UCSD-AML1 (cell line): ENCODE results near the gene FOSL1.
"Not testable (repeated sequence)": the region's sequence is repeated elsewhere in the genome, so short reads cannot be mapped to it uniquely, and the experiment has no call there.

Experiments
- DNase-seq: peaks from one replicate; lab custom pipeline; 2025; ENCODE audit not compliant: unreplicated experiment; lab: John Stamatoyannopoulos, UW

FOSL1 gene

GRCh38 chr11:65853246-65853979, 46.8 kb downstream of the FOSL1 start:
- DNase-seq: no peak

DNA sequence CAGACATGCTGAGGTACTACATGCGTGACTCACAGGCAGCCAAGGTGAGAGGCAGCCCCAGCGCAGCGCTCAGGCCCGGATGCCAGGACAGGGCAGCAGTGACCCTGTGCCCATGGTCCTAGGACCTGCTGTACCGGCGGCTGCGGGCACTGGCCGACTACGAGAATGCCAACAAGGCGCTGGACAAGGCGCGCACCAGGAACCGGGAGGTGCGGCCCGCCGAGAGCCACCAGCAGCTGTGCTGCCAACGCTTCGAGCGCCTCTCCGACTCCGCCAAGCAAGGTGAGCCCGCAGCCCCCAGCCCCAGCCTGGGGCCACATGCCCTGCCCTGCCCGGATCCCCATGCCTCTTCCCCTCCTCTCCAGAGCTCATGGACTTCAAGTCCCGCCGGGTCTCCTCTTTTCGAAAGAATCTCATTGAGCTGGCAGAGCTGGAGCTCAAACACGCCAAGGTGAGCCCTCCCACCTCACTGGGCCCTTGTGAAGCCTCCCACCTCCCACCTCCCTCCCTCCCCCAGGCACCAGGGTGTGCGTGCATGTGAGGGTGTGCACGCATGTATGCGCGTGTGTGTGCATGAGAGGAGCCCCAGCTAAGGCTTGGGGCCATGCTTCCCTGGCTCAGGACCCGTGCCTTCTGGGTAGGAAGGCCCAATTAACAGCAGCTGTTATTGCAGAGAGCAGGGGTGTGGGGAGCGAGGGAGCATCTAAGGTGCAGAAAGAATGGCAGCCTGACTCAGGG, 47.5 kb downstream of the FOSL1 start:
- no peak for DNase-seq

GRCh38 chr11:65851811-65852507, 48.2 kb downstream of the FOSL1 start:
- no peak for DNase-seq

DNA sequence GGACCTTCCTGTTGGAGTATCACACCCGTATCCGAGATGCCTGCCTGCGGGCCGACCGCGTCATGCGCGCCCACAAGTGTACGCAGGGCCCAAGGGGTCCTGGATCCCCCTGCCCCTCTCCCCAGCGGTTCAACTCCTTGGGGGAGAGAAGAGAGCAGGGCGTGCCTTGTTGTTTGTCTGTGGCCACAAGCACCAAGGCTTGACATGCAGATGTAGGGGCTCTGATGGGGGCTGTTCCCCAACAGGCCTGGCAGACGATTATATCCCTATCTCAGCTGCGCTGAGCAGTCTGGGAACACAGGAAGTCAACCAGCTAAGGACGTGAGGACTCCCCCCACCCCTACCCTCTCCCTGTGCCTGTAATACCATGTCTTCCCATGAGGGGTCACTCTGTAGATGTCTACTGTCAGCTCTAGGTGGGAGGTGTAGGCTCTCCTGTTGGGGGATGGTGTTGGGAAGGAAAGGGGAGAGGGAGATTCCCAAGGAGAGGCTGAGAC, 49.1 kb downstream of the FOSL1 start:
- no peak for DNase-seq

DNA sequence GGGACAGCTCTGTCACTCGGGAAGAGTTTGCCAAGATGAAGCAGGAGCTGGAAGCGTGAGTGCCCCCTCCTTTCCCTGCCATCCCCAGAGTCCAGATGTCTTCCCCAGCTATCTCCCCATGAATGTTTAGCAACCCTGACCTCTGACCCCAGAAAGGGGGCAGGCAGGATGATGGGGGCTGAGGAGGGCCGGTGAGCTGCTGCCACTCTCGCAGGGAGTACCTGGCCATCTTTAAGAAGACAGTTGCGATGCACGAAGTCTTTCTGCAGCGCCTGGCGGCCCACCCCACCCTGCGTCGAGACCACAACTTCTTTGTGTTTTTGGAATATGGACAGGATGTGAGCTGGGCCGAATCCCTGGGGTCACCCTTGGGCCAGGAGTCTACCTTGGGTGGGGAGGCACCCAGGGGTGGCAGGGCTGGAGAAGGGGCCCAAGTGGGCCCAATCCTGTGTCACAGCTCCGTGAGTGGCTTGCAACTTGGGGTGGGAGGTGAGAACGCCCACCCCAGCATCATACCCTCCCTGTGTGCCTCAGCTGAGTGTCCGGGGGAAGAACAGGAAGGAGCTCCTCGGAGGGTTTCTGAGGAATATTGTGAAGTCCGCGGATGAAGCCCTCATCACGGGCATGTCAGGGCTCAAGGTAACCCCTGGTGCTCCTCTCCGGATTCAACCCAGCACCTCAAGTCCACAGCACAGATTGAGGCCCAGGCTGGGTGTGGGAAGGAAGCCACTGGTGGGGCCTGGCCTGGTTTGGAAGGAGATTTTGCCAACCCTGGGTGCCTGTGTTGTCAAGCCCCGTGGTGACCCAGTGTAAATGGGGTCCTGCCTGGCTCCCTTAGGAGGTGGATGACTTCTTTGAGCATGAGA, 49.7 kb downstream of the FOSL1 start:
- no peak for DNase-seq

DNA sequence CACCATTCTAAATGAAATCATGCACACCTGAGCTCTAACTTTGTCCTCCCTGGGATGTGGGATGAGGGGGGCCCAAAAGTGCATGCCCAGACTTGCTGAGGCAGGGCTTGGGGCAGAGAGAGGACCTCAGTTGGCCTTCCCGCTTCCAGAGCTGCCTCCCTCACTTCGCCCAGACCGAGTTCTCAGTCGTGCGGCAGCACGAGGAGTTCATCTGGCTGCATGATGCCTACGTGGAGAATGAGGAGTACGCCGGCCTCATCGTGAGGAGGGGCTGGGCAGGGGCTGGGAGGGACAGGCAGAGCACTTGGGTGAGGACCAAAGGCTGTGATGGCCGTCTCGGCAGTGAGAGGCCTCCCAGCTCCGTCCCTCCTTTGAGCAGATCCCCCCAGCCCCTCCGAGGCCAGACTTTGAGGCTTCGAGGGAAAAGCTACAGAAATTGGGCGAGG, 50.4 kb downstream of the FOSL1 start:
- no peak for DNase-seq

- DNase-seq: no peak
Measured at GRCh38 chr11:65849366-65849765, 50.8 kb downstream of the FOSL1 start.

GRCh38 chr11:65848693-65849092, 51.5 kb downstream of the FOSL1 start:
- not testable (repeated sequence) for DNase-seq

DNA sequence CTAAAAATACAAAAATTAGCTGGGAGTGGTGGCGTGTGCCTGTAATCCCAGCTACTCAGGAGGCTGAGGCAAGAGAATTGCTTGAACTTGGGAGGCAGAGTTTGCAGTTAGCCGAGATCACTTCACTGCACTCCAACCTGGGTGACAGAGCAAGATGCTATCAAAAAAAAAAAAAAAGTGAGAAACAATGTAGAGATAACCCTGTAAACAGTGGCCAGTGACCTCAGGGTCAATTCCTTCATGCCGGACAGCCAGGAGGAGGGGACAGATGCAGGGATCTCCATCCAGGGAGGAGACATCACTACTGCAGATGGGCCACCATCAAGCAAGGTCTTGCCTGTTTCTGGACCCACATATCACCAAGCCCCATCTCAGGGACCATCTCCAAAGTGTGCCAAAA, 52.4 kb downstream of the FOSL1 start:
- DNase-seq: no peak

GRCh38 chr11:65844231-65844872, 55.8 kb downstream of the FOSL1 start:
- DNase-seq: no peak

DNA sequence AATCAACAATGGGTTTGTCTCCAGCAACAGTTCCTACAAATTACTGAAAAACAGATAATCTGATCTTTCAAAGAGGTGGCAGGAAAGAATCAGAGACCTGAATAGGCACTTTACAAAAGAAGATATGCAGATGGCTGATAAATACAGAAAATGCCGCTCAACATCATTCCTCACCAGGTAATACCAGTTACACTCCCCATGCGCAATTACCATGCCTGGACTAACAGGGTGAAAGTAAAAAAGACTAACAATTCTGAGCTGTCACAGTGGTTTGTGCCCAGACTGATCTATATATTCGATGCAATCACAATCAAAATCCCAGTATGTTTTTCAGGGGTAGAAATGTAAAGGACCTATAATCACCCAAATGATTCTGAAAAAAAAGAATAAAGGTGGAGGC, 56.4 kb downstream of the FOSL1 start:
- DNase-seq: no peak

GRCh38 chr11:65842144-65842543, 58.0 kb downstream of the FOSL1 start:
- DNase-seq: no peak
